GM19238 (cell line): ENCODE data around the gene C4orf51.

ENCODE experiments used
- DNase-seq: peaks from one replicate; pipeline ENCODE4 v3.0.0; 2011; ENCODE audit warnings: low spot score; ENCODE audit not compliant: insufficient read length

The C4orf51 gene

GRCh38 chr4:145755802-145756201 is 75.9 kb downstream of the C4orf51 start:
- no peak for DNase-seq

DNA sequence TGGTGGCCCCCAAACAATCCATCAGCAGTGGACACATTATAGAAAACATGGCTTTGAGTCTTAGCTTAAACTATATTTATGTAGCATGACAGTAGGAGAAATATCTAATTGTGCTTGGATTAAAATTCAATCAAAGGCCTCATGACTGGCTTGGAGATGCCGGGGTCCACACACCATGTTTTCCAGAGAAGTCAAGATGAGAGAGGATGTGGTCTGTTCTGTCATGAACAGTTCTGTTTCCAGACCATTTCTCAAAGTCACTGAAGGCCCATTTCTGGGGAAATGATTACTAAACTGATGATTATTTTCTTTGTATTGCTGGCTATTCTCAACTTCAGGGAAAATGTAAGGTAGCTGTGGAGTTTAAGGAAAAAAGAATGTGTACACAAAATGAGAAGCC is 76.3 kb downstream of the C4orf51 start:
- DNase-seq = no peak

- DNase-seq = no peak
Observed at GRCh38 chr4:145757188-145757587, 77.2 kb downstream of the C4orf51 start.

- no peak for DNase-seq
Observed at GRCh38 chr4:145760176-145760575, 80.2 kb downstream of the C4orf51 start.

- DNase-seq = no peak
Observed at GRCh38 chr4:145760961-145761929, 81.3 kb downstream of the C4orf51 start.

DNA sequence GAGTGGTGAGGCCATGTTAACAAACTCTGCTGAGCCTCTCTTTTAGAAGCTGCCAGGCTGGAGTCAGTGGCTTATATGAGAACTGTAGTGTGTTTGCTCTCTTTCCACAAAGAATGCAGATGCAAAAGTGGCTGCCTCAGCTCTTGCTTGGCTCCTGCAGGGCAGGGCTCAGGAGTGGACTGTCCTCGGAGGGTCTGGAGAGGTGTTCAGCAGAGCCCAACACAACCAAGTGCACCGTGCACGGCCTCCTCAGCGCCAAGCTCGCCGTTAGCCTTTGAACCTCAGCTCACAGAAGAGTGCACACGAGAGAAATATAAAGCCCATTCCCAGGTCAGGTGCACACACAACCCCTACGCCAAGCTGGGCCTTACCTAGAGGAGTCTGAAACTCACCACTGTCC is 82.8 kb downstream of the C4orf51 start:
- DNase-seq = no peak

DNA sequence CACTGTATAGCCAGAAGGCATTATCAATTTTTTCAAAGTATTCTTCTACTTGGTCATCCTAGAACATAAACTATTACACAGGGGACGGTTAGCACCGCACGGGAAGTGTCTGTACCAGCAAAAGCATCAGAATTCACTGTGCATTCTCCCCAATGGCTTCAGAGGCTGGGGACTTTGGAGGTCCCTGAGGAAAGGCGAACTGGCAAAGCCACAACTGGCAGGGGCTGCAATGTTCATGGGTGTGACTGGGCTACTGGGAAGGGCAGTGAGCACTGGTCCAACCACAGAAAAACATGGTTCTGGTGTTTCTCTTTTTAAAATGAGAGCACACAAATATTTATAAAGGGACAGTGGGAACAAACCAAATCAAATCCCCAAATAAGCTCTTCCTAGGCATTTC is 83.5 kb downstream of the C4orf51 start:
- DNase-seq = no peak

- no peak for DNase-seq
Observed at GRCh38 chr4:145766273-145766672, 86.3 kb downstream of the C4orf51 start.

GRCh38 chr4:145769450-145770037 is 89.6 kb downstream of the C4orf51 start:
- DNase-seq = no peak

GRCh38 chr4:145770124-145770523 is 90.2 kb downstream of the C4orf51 start:
- no peak for DNase-seq

DNA sequence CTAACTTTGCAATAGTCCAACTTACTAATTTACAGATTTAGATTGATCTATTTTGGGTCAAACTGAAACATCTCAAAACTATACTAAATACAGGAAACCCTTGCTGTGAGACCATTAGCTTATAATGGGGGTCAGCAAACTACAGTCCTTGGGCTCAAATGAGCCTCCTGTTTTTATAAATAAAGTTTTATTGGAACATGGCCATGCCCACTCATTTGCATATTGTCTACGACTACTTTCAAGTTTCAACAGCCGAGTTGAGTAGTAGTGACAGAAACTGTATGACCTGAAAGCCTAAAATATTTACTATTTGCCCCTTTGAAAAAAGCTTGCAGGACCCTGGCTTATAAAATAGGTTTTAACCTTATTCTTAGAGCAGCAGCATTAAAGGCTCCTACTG is 92.4 kb downstream of the C4orf51 start:
- DNase-seq = no peak

GRCh38 chr4:145773581-145774234 is 93.8 kb downstream of the C4orf51 start:
- DNase-seq = peak; percentile 13

DNA sequence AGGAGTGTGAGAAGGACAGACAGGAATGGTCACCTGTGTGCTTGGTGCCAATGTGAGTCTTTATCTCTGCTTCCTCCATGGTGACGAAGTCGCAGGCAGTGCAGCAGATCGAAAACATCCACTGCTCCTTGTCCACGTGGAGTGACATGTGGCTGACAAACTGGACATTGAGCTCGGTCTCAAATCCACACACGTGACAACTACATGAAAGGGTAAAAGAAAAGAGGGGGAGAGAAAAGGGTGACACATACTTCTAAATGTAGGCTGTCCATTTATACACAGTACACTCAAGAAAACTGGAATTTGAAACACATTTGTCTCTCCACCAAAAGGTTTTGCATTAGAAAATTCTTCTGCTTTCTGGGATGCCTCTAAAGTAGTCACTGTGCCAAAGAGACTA is 94.5 kb downstream of the C4orf51 start:
- DNase-seq = no peak

- no peak for DNase-seq
Observed at GRCh38 chr4:145775406-145775805, 95.5 kb downstream of the C4orf51 start.

DNA sequence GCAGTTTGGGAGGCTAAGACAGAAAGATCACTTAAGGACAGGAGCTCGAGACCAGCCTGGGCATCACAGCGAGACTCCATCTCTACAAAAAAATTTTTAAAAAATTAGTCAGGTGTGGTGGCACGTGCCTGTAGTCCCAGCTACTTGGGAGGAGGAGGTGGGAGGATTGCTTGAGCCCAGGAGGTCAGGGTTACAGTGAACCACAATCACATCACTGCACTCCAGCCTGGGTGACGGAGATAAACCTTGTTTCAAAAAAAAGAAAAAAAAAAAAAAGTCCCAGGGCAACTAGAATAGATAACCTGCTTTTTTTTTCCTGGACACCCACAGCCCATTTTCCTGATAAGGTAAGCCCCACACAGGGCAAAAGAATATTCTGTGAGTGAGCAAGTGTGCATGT is 96.3 kb downstream of the C4orf51 start:
- no peak for DNase-seq

DNA sequence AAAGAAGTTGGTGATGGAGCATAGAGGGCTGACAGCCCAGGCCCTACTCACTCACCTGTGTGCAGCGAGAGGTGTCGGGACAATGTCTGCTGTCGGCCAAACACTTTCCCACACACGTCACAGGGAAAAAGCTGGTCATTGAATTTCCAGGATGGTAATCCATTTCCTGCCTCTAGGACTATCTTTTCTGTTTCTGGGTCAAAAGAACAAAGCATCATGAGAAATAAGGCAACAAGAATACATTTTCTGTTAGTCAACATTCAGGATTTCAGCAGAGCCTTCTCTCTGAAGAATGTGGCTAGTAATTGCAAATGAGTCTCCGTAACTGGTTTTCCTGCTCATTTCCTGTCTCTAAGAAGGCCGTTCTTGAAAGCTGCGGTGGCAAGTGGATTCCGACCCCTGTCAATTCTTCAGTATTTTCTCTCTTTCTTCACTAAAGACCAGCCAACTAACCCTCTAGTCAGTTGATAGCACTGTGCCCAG is 99.4 kb downstream of the C4orf51 start:
- no peak for DNase-seq

DNA sequence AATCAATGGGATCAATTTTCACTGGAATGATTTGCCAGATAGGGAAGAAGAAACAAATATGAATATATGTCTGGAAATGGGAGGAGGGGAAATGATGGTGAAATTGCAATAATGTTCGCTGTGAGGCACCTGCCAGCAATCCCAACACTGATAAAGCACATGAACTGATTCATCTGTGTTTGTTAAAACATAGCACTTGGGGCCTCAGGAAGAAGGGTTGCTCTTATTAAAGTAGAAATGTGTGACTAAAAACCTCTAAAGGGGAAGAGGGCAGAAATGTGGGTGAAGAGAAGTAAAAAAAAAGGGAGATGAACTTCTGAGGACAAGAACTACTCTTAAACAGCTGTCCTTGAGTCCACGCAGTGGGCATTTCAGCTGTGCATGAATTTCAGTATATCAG is 101.4 kb downstream of the C4orf51 start:
- DNase-seq = no peak
